HTR-8/SVneo (cell line): ENCODE data around the gene GNG2.

Source experiments
- DNase-seq: peaks from one replicate; pipeline ENCODE4 v3.0.0; 2011; ENCODE audit warnings: low spot score, mixed read lengths; ENCODE audit not compliant: insufficient read length
- FAIRE-seq: peaks from 2 replicates; lab custom pipeline; 2011; peaks lifted over from hg19 to GRCh38; lab: Jason Lieb, UNC

The GNG2 gene

DNA sequence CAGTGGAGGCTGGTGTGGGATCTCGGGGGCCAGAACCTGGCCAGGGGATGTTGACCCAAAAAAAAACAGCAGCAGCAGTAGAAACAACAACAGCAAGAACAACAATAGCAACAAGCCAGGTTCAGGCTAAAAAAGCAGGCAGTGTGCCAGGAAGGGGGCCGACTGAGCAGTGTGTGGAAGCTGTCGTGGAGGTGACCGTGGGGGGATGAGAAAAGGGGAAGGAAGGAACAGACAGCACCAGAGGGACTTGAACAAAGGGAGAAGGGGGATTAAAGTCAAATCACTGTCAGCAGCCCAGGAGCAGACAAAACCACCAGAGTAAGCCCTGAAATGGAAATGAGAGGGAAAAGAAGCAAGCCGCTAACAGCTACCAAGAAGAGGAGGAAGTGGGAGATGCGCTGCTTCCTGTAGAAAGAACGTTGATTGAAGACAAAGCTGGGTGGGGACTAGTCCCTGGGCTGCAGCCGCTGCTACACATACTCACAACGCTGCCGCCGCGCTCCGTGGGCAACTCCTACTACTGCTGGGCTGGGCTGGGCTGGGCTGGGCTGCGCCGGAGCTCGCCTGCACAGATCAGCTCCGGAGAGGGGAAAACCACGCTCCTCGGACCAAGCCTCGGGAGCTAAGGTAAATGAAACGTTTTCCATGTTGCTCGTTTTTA lies at the start of gene GNG2:
Gene GNG2 (plus strand): TSS at position 449 of the 661 bp plus-strand sequence. CDS start 90,067 bp downstream, outside the sequence.
- FAIRE-seq: peak; percentile 62
- peak; percentile 49 for DNase-seq

DNA sequence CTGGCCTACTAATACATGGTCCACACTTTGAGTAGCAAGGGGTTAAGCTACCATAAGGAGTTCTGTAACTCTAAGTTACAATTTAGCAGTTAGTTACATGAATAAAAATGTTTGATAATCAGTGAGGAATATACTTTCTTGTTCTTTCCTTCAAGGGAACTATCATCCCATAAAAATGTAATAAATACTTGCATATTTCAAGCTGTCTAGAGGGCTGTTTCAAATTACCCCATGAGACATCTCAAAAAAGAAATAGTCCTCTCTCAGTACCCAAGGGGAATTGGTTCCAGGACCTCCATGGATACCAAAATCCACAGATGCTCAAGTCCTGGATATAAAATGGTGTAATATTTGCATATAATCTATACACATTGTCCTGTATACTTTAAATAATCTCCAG lies 48.7 kb upstream of the GNG2 start:
- FAIRE-seq: no peak

DNA sequence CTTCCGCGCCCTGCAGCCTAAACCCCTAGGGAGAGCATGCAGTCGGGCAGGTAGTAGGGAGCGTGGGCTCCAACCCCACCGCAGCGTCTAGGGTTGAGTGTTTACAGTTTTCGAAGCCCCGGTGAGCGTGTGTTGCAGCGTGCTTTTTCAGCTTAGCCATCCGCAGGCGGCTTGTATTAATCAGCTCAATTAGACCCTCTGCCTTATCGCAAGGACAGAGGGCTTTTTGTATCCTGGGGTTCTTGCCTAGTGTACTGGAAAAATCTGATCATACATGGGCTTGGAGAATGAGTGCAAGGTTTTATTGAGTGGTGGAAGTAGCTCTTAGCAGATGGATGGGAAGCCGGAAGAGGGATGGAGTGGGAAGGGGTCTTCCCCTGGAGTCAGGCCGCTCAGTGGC lies 44.4 kb upstream of the GNG2 start:
- no peak for DNase-seq
- FAIRE-seq: no peak

More for the DNA sequence above, 48.7 kb upstream of the GNG2 start:
- DNase-seq: no peak

DNA sequence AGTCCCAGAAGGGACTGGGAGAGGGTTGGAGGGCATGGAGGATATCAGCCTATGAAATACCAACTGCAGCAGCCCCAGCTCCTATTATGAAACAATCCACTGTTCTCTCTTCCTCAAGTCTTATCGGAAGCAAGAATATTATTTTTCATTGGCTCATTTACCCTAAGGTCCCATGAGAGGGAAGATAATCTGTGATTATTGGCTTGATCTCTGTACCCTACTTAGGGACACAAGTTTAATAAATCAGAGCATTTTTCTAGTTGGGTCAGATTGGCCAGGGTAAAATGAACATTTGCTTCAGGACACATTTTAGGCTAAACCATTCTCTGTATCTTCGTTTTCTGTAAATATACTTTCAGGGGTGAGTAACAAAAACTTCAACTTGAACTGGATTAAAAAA lies 43.1 kb upstream of the GNG2 start:
- DNase-seq (no peak), FAIRE-seq (no peak)

DNA sequence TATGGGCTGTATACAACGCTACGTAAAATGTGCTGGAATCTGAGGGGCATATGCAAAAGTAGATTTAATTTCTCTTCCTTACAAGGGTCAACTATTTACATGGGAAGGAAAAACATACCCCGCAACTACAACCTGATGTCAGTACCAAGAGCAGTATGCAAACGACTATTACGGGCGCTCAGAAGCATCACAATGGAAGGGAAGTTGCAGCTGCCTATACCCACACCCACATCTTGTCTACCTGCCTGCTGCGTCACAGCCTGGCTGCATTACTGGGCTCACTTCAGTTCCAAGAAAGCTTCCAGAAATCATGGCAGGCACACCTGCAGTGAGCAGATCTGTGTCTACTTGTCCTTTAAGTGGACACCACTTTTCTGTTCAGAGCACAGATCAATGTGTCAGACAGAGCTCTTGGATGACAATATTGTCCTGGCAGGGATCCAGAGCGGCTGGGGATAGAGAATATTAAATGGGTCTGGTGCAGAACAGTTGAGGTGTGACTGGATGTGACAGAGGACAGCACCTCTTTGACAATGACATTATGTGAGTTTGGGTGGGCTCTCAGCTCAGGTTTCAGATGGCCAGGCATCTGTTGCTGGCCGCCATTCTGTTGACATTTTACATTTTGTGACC lies 41.5 kb upstream of the GNG2 start:
- DNase-seq: no peak
- FAIRE-seq: no peak

DNA sequence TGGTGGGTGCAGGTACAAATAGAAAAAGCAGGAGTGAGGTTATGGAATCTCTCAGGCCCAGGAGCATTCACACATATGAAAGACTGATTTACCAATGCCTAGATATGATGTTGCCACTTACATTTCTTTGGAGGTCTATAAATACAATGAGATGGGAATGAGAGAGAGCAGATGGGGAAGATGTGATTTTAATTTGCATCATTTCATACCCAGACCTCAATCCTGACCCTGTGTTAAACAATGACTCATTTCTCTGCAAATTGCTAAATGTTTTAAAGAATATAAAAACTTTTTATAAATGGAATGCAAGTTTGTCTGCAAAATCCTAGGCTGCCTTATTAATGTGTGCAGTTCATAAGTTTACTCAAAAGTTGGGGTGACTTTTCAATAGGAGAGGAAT lies 38.6 kb upstream of the GNG2 start:
- DNase-seq: no peak
- no peak for FAIRE-seq

DNA sequence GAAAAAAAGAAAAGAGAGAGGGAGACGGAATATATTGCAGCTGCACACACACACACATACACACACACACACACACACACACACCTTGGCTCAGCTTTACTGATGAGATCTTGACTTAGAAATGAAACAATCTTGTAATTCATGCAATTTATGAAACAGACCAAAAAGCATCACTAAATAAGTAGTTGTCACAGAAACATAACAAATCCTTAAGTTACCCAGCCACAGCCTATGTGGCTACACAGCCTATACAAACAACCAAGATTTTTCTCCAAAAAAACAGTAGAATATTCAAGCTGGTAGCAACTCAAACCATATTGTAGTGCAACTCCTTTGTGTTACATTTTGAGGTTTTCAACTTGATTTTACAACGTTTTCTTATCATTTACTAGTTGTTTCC lies 37.9 kb upstream of the GNG2 start:
- no peak for DNase-seq
- FAIRE-seq: no peak

DNA sequence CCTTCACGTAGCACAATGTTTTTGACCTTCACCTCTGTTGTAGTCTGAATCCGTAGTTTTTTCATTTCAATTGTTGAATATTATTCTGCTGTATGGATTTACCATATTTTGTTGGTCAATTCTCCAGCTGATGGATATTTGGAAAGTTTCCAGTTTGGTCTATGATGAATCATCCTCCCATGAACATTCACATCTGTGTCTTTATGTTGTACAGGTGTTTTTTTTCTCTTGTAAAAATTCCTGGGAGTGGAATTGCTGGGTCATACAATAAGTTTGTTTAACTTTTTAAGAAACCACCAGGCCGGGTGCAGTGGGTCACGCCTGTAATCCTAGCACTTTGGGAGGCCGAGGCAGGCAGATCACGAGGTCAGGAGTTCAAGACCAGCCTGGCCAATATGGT lies 36.7 kb upstream of the GNG2 start:
- FAIRE-seq (no peak), DNase-seq (no peak)

DNA sequence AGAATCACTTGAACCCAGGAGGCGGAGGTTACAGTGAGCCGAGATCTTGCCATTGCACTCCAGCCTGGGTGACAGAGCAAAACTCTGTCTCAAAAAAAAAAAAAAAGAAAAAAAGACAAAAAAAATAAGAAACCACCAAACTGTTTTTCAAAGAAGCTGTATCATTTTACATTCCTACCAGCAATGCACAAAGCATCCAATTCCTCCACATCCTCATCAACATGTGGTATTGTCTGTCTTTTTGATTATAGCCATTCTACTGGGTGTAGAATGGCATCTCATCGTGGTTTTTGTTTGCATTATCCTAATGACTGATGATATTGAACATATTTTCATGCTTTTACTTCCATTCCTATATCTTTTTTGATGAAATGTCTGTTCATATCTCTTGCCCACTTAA lies 36.2 kb upstream of the GNG2 start:
- DNase-seq (no peak), FAIRE-seq (no peak)

DNA sequence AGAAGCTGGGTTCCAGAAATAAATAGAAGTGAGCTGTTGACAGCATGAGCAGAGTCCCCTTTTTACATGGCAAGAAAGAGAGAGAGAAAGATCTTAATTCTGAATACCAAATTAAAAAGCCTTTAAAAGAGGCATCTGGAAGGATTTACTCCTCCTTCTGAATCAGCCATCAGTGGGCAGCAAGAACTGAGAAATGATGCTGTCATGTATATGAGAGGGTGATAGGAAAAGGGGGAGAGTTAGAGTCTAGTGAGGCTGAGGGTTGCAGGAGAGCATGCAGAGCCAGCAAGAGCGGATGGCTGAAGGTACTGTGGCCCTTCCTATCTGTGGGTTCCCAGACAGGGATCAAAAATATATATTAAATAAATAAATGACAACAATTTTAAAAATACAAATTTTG lies 34.5 kb upstream of the GNG2 start:
- FAIRE-seq (no peak), DNase-seq (no peak)

DNA sequence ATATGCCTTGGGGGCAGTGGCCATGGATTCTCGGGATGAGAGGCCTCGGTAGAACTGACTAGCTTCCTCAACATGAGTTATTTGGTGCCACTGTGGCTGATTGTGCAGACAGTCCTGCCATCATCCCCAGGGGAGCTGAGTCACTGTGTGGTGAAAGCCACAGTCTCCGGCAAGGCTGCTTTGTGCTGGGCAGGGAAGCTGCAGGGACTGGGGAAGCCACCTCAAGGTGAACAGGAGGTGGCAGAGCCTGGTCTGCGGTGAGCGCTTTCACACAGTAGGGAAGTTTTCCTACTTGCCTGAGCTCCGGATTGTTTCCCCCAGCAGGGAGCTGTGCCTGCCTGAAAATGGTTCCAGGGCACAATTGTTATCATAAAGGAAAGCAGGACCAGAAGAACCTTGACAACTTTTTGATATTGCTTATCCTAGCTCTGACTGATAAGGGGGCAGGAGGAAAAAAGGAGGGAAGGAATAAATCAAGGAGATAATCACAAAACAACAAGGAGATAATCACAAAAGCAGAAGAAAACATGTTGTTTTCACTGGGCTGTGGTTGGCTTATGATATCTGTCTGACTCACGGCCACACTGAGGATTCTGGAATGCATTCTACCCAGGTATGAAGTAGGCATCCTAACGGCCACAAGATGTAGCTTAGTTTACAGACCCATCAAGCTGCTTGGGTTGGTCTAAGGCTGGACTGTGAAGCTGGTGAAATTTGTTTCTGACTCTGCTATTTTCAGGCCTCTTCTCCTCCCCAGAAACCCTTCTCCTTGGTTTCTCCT lies 32.2 kb upstream of the GNG2 start:
- DNase-seq: peak; percentile 41
- no peak for FAIRE-seq

DNA sequence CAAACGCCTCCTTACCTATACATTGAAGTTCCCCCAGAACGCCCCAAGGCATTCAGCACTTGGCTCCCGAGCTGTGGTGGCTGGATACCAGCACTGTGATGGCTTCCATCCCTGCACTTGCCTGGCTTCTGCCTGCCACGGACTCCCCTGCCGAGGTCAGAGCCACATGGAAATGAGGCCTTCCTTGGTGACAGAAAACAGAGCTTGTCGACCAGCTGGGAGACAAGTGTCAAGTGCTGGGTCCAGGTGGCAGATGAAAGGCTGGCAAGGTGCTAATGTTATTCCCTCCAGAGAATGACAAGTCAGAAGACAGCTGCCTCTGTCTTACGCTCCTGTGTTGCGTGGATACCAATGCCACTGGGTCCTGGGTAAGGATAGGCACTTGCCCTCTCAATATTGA lies 26.2 kb upstream of the GNG2 start:
- FAIRE-seq: no peak

DNA sequence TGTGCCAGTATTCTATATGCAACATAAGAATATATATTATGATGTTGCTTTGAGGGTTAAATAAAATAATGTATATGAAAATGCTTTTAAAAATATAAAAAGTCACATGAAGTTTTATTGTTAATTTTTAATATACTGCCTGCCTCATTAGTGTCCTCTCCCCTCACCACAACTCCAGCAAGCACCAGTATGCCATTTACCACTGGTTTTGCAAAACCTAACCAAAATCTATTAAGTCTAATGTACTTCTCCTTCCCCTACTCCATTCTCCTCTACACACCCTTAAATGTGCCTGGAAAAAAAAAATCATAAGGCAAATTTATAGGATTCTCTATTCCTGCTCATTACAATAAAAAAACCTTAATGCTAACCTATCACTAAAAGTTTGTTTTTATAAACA lies 24.0 kb upstream of the GNG2 start:
- FAIRE-seq: no peak
- DNase-seq: no peak

More for the DNA sequence above, 26.2 kb upstream of the GNG2 start:
- no peak for DNase-seq

DNA sequence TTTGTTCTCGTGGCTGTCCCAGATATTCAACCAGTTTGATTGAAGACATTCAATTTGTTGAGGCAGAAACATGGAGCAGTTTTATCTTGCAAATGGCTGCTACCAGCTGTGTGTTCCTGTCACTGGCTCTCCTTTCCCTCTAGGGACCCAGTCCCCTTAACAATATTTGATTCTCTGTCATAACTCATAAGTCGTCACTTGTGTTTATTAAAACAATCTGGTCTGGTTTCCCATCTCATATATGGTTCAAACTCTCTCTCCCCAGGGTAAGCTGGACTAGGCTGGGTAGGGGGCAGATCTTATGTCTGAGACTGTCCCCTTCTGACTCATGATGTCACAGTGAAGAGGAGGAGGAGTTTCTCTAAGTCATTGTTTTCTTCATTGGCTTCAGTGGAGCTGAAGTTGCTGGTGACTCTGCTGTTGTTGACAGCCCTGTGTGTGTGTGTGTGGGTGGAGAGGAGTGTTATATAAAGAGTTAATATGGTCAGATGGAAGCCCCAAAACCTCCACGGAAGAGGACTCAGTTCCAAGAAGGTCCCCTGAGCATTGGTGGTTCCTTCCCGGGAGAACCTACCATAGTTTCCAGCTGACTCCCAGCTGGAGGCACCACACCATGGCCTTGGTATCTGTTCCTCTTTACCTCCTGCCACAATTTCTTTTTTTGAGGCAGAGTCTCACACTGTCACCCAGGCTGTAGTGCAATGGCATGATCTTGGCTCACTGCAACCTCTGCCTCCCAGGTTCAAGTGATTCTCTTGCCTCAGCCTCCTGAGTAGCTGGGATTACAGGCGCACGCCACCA lies 16.1 kb upstream of the GNG2 start:
- DNase-seq (no peak), FAIRE-seq (no peak)

DNA sequence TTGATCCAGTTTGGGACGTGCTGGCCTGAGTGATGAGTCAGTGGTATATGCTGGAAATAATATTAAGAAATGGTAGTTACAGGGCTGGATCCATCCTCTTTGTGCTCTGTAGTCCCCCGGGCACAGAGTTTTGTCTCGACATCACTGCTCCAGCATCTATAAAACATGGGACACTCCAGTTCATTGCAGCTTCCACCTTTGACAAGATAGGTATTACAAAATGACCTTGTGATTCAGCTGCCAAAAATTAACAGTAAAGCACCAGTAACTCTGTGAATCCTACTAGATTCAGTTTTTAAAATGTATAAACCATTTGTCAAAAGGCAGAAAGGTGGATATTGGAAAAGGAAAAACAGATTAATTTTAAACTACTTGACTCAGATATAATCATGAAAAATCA lies 14.6 kb upstream of the GNG2 start:
- DNase-seq: no peak
- FAIRE-seq: no peak

DNA sequence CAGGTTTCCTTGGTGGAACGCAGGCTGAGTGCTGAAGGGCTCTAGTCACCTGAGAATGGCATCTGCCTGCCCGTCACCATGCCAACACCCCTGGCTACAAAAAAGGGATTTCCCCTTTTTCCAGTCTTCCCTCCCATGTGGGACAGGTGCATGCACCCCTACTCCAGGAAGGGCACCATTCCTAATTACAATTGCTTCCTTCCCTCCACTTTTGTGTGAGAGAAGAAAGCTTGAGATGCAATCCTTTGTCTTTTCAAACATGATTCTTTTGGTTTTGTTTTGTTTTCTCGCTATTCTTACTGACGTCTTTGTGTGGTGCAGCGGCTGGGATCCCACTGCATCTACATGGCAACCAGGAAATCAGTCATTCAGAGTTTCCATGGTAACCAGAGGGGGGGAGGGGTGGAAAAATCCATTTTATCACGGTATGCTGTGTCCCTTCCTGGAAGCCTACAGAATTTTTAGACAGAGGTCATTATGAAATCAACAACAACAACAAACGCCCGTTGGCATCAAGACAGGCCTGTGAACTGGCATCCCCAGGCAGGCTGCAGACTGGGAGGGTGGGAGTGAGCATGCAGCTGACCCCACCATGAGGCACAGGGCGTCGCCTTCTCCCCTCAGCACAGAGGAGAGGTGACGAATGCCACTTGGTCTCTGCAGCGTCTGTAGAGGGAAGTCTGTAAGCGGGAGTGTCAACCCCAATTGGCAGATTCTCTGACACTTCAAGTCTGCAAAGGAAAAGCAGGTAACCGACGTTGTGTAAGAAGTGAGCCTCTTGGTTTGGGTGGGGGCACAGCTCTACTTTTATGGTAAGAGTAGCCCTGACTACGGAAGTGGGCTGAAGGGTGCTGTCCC lies 13.6 kb upstream of the GNG2 start:
- FAIRE-seq (peak; percentile 69), DNase-seq (no peak)

DNA sequence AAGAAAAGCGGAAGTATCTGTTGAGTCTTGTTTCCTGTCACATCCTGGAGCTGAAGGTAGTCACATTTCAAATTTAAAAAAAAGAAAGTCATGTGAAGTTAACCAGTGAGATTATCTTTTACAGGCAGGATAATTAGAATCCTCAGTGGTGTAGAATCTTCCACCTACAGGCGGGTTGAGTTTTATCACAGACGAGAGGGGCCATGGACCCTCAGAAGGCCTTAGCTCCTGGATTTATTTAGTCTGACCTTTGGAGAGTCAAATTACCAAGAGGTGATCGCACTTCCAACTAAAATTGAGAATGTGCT lies 13.0 kb upstream of the GNG2 start:
- no peak for FAIRE-seq
- DNase-seq: no peak

DNA sequence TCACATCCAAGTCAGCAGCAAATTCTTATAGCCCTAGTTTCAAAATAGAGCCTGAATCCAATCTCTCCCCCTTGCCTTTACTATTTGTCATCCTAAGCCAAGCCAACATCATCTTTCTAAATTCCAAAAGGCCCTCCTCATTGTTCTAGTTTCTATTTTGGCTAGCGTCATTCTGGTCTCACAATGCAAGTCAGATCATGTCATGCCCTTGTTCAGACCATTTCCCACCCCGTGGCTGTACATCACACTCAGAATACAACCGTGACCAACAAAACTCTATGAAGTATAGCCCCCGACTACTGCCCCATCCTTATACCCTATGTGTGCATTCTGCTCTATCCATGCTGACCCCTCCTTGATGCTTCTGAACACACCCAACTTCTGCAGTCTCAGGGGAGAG lies 12.3 kb upstream of the GNG2 start:
- FAIRE-seq: no peak
- DNase-seq: no peak

DNA sequence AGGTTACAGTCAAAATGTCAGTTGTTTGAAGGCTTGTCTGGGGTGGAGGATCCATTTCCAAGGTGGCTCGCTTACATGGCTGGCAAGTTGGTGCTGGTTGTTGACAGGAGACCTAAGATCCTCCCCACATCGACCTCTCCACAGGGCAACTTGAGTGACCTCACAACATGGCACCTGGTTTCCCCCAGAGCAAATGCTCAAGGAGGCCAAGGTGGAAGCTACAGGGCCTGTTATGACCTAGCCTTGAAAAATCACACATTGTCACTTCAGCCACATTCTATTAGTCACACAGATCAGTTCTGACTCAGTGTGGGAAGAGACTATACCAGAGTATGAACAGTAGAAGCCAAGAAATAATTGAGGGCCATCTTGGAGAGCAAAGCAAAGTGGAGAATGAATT lies 11.3 kb upstream of the GNG2 start:
- FAIRE-seq (no peak), DNase-seq (no peak)

DNA sequence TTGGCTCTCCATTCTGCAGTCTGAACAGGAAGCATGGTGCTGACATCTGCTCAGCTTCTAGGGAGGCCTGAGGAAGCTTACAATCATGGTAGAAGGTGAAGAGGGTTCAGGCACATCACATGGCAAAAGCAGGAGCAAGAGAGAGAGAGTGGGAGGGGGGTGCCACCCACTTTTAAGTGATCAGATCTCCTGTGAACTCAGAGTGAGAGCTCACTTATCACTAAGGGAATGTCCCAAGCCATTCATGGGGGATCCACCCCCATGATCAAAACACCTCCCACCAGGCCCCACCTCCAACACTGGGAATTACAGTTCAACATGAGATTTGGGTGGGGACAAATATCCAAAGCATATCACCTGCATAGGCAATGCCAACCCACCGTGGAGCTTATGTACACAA lies 9.8 kb upstream of the GNG2 start:
- FAIRE-seq (no peak), DNase-seq (no peak)
